ENCODE results near the gene KLF14.

KLF14 gene

DNA sequence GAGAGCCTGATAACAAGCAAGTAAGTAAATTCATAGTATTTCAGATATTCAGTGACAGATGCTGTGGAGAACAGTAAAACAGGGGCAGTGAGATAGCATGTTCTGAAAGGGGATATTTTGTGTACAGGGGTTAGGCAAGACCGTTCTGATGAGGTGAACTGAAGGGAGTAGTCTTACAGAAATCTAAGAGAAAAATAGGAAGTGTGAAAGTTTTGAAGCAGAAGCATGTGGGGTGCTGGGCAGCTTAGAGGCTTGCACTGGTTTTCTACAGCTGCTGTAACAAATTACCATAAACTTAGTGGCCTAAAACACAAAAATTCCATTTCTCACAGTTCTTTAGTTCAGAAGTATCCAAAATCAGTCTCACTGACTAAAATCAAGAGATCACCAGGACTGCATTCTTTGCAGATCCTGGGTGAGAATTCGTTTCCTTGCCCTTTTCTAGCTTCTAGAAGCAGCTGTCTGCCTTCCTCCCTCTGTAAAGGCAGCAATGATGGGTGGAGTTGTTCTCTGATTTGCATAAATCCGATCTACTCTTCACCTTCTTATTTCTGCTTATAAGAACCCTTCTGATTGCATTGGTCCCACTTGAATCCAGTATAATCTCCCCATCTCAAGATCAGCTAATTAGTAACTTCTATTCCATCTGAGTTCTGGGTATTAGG lies 7.5 kb upstream of the KLF14 start:
- Histone ChIP-seq H3K36me3 (ENCODE audit: control insufficient read depth, insufficient read depth, low read length) (no peaks in the 10 kb centered on the region), H3K4me1 (ENCODE audit: control insufficient read depth, insufficient read depth, low read length) (0 out of 2 replicates have a peak, but pooled peaks cover 4% of the 10 kb centered on the region), H3K9me3 (ENCODE audit: control insufficient read depth, insufficient read depth, low read length) (no peaks in the 10 kb centered on the region), H3K27me3 (ENCODE audit: control insufficient read depth, insufficient read depth, low read length) (peaks cover 40% of the 10 kb centered on the region), H3K4me3 (ENCODE audit: low read depth, low read length) (no peak overlapping the region), H3K9ac (ENCODE audit: low read depth, low read length) (no peak overlapping the region), H3K27ac (ENCODE audit: low read depth, low read length) (no peak overlapping the region)

DNA sequence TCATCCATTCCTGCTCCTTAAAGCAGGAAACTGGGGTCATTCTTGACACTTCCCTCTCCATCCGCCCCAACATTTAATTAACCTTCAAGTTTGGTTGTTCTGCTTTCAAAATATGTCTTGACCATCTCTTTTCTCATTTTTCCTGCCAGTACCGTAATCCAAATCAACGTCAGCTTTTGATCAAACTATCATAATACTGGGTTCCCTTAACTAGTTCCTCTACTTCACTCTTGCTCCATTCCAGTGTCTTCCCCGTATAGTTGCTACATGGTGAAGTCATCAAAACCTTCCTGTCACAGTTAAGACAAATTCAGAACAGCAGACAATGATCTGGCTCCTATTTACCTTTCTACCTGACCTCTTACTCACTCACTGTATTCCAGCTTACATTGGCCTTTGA lies 6.6 kb upstream of the KLF14 start:
- Histone ChIP-seq H3K4me3 (ENCODE audit: low read depth, low read length) (no peak overlapping the region), H3K27ac (ENCODE audit: low read depth, low read length) (no peak overlapping the region), H3K4me1 (ENCODE audit: control insufficient read depth, insufficient read depth, low read length) (0 out of 2 replicates have a peak, but pooled peaks cover 4% of the 10 kb centered on the region), H3K9ac (ENCODE audit: low read depth, low read length) (no peak overlapping the region), H3K36me3 (ENCODE audit: control insufficient read depth, insufficient read depth, low read length) (no peaks in the 10 kb centered on the region), H3K9me3 (ENCODE audit: control insufficient read depth, insufficient read depth, low read length) (no peaks in the 10 kb centered on the region), H3K27me3 (ENCODE audit: control insufficient read depth, insufficient read depth, low read length) (peaks cover 48% of the 10 kb centered on the region)

DNA sequence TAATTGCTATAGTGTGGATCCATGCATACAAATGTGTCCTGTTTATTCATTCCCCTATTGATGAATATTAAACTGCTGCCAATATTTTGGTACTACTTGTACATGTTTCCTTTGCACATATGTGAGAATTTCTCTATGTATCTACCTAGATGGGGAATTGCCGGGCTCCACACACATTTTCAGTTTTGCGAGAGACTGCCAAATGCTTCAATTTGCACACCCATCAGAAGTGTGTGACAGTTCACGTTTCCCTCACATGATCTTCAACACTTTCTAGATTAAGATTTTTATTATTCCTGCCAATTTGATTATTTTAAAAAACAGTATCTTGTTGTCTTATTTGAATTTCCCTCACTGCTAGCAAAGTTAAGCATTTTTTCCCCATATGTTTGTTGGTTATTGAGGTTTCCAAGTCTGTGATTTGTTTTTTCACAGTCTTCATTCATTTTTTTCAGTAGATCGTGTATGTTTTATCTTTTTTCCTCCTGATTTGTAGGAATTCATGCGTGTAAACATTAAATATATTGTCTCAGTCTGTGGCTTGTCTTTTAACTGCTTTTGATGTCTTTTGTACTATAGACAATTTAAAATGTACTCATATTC lies 2.4 kb upstream of the KLF14 start:
- Histone ChIP-seq H3K9me3 (ENCODE audit: control insufficient read depth, insufficient read depth, low read length) (no peaks in the 10 kb centered on the region), H3K27ac (ENCODE audit: low read depth, low read length) (no peak overlapping the region), H3K9ac (ENCODE audit: low read depth, low read length) (no peak overlapping the region), H3K4me3 (ENCODE audit: low read depth, low read length) (no peak overlapping the region), H3K27me3 (ENCODE audit: control insufficient read depth, insufficient read depth, low read length) (peaks cover 90% of the 10 kb centered on the region), H3K36me3 (ENCODE audit: control insufficient read depth, insufficient read depth, low read length) (no peaks in the 10 kb centered on the region), H3K4me1 (ENCODE audit: control insufficient read depth, insufficient read depth, low read length) (0 out of 2 replicates have a peak, but pooled peaks cover 8% of the 10 kb centered on the region)

DNA sequence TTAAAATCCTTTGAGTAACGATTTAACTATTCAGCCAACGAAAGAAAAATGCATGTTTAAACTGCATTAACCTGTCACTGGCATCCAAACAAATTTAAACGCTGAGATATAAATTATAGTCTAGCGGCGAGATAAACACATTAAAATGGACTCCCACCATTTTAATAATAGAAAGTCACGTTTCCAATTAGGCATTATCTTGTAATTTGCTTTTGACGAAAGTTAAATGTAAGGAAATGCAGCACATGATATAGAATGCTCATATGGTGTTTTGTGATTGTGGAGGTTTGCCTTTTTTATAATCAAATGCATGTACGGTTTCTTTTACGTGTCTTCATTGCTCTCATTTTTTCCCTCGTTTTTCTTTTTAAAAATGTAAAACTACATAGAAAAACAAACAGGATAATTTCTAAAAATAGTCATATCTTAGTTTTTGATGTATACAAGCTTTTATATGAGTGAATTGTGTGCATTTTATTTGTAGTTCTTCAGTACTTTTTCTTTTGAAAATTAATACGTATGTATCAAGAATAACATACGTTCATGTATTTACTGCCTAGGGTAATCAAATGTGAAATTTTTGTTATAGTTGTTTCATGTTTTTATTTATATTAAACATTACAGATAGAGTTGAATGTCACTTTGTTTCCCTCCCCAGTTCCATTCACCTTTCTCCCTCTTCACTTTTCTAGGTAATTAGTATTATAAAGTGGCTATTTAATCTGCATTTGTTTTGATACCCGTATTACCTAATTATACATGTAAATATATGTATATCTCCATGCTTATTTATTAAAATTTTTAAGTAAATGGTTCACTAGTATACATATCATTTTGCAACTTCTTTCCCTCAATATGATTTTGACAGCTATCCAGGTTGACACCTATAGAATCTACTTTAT lies 1.1 kb upstream of the KLF14 start:
- Histone ChIP-seq H3K9ac (ENCODE audit: low read depth, low read length) (no peak overlapping the region), H3K36me3 (ENCODE audit: control insufficient read depth, insufficient read depth, low read length) (no peaks in the 10 kb centered on the region), H3K4me3 (ENCODE audit: low read depth, low read length) (peak overlapping the region; percentile 62), H3K9me3 (ENCODE audit: control insufficient read depth, insufficient read depth, low read length) (no peaks in the 10 kb centered on the region), H3K4me1 (ENCODE audit: control insufficient read depth, insufficient read depth, low read length) (0 out of 2 replicates have a peak, but pooled peaks cover 4% of the 10 kb centered on the region), H3K27ac (ENCODE audit: low read depth, low read length) (no peak overlapping the region), H3K27me3 (ENCODE audit: control insufficient read depth, insufficient read depth, low read length) (peaks cover 92% of the 10 kb centered on the region)

DNA sequence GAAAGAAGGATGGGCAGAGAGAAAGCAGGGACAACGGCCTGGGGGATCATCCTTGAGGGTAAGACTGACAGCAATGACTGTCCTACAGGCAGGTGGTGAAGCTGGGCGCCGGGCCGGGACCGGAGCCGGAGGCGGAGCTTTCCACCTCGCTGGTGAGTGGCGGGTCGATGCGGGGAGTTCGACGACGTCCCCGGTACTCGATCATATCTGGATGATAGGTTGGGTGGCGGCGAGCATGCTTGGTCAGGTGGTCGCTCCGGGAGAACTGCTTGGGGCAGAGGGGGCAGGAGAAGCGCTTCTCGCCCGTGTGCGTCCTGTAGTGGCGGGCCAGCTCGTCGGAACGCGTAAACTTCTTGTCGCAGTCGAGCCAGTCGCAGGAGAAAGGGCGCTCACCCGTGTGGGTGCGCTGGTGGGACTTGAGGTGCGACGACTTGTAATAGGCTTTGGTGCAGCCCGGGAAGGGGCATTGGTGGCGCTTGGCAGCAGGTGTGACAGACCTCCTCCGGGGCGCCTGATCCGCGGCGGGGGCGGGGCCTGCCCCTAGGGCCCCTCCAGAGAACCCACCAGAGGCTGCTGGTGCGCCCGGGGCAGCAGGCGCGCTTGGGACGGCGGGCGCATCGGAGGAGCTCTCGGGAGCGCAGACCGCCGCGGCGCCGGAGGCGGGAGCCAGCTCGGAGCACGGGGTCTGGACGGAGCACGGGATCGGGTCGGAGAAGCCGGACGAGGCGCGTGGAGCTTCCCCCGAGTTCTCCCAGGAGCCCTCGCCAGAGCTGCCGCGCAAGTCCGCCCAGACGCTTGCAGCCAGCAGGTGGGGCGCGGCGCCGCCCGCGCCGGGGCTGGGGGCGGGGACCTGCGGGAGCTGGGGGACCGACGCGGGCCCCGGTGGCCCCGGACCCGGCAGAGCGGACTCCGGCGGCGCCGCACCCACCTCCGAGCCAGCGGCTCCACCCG lies 752 bp downstream of the KLF14 start:
- Histone ChIP-seq H3K9me3 (ENCODE audit: control insufficient read depth, insufficient read depth, low read length) (no peaks in the 10 kb centered on the region), H3K4me1 (ENCODE audit: control insufficient read depth, insufficient read depth, low read length) (0 out of 2 replicates have a peak, but pooled peaks cover 4% of the 10 kb centered on the region), H3K4me3 (ENCODE audit: low read depth, low read length) (peak overlapping the region; percentile 62), H3K27ac (ENCODE audit: low read depth, low read length) (no peak overlapping the region), H3K36me3 (ENCODE audit: control insufficient read depth, insufficient read depth, low read length) (no peaks in the 10 kb centered on the region), H3K27me3 (ENCODE audit: control insufficient read depth, insufficient read depth, low read length) (peaks cover 92% of the 10 kb centered on the region), H3K9ac (ENCODE audit: low read depth, low read length) (no peak overlapping the region)

DNA sequence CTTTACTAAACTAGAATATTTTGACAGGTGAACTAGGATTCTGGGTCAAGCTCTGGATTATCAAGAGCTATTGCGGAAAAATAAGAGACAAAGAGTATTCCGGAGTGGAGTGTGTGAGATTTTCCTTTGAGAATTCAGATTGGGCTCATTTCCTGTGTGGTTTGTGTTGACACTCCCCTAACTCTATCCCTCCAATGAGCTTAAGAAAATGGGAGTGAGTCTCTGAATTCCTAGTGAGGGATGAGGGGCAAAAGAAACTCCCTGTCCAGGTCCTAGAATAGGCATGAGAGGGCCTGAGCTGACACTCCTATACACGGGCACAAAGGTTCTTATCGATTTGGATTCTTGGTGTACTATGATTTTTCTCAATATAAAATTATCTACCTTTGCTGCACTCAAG lies 10.2 kb downstream of the KLF14 start:
- no peaks in the 10 kb centered on the region for H3K9me3 ChIP-seq (ENCODE audit: control insufficient read depth, insufficient read depth, low read length)
- no peak overlapping the region for H3K27ac ChIP-seq (ENCODE audit: low read depth, low read length)
- no peaks in the 10 kb centered on the region for H3K36me3 ChIP-seq (ENCODE audit: control insufficient read depth, insufficient read depth, low read length)
- H3K9ac ChIP-seq (ENCODE audit: low read depth, low read length) = no peak overlapping the region
- H3K27me3 ChIP-seq (ENCODE audit: control insufficient read depth, insufficient read depth, low read length) = peaks cover 1% of the 10 kb centered on the region; the same call in 1 of the 2 replicates
- no peaks in the 10 kb centered on the region for H3K4me1 ChIP-seq (ENCODE audit: control insufficient read depth, insufficient read depth, low read length)
- no peak overlapping the region for H3K4me3 ChIP-seq (ENCODE audit: low read depth, low read length)

DNA sequence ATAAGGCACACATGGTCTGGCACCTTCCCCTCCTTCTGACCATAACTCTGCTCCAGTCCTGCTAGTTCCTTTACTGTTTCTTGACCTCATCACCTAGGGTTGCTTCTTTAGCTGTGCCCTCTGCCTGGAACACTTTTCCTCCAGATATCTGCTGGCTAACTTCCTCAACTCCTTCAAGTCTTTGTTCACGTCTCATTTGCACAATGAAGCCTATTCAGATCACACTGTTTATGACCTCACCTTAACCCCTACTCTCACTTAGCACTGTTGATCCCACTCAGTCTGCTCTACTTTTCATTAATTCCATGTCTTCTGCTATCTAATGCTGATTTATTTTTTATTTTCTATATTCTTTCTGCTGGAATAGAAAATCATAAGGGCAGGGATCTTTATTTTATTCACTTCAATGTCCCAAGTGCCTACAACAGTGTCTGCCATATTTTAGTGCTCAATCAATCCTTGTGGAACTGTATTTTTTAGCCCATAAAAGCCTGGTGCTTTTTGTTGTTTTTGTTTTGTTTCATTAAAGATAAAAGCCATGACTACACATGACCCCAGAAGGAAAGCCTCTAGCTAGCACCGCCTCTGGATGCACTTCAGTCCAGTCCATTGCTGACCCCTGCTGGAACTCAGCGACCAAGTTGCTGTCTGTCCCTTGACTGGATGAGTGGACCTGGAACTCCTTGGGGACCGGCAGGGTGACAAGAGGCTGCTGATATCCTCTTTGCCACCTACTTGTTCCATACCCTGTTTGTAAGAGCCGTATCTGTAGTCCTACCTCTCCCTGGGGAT lies 12.3 kb downstream of the KLF14 start:
- Histone ChIP-seq H3K36me3 (ENCODE audit: control insufficient read depth, insufficient read depth, low read length) (no peaks in the 10 kb centered on the region), H3K9me3 (ENCODE audit: control insufficient read depth, insufficient read depth, low read length) (no peaks in the 10 kb centered on the region), H3K27ac (ENCODE audit: low read depth, low read length) (no peak overlapping the region), H3K4me1 (ENCODE audit: control insufficient read depth, insufficient read depth, low read length) (no peaks in the 10 kb centered on the region), H3K4me3 (ENCODE audit: low read depth, low read length) (no peak overlapping the region), H3K9ac (ENCODE audit: low read depth, low read length) (no peak overlapping the region), H3K27me3 (ENCODE audit: control insufficient read depth, insufficient read depth, low read length) (no peaks in the 10 kb centered on the region)

DNA sequence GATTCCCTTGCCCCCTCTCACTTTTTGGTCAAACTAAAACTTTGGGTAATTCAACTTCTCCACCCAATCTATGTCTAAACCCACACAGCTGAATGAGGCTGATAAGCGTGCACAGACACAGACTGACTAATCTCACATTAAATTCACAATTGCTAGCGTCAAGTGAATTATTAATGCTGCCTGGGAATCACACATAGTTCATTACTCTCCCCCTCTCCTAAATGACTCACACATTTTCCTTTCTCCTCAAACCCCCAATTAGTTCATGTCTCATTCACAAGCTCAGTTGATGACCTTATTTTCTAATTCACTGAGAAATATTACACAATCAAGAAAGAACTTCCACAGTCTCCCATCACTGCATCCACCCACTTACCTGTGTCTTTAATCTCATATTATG lies 14.5 kb downstream of the KLF14 start:
- H3K27ac ChIP-seq (ENCODE audit: low read depth, low read length) = no peak overlapping the region
- H3K4me3 ChIP-seq (ENCODE audit: low read depth, low read length) = no peak overlapping the region
- no peaks in the 10 kb centered on the region for H3K27me3 ChIP-seq (ENCODE audit: control insufficient read depth, insufficient read depth, low read length)
- H3K36me3 ChIP-seq (ENCODE audit: control insufficient read depth, insufficient read depth, low read length) = no peaks in the 10 kb centered on the region
- H3K4me1 ChIP-seq (ENCODE audit: control insufficient read depth, insufficient read depth, low read length) = no peaks in the 10 kb centered on the region
- no peak overlapping the region for H3K9ac ChIP-seq (ENCODE audit: low read depth, low read length)
- no peaks in the 10 kb centered on the region for H3K9me3 ChIP-seq (ENCODE audit: control insufficient read depth, insufficient read depth, low read length)

DNA sequence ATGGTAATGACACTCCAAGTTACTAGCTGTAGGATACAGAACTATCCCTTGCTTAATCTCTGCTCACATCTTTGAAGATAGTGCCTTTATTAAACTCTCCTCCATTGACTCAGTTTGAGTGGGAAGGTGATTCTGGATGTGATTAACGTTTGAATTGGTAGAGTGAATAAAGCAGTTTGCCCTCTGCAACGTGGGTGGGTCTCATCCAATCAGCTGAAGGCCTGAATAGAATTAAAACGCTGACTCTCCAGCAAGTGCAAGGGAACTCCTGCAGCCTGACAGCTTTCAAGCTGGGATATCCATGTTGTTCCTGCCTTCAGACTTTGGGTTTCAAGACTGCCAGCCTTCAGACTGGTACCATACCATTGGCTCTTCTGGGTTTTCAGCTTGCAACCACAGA lies 21.6 kb downstream of the KLF14 start:
- no peaks in the 10 kb centered on the region for H3K9me3 ChIP-seq (ENCODE audit: control insufficient read depth, insufficient read depth, low read length)
- H3K4me3 ChIP-seq (ENCODE audit: low read depth, low read length) = no peak overlapping the region
- H3K9ac ChIP-seq (ENCODE audit: low read depth, low read length) = no peak overlapping the region
- no peak overlapping the region for H3K27ac ChIP-seq (ENCODE audit: low read depth, low read length)
- H3K4me1 ChIP-seq (ENCODE audit: control insufficient read depth, insufficient read depth, low read length) = no peaks in the 10 kb centered on the region
- H3K36me3 ChIP-seq (ENCODE audit: control insufficient read depth, insufficient read depth, low read length) = no peaks in the 10 kb centered on the region
- H3K27me3 ChIP-seq (ENCODE audit: control insufficient read depth, insufficient read depth, low read length) = no peaks in the 10 kb centered on the region

DNA sequence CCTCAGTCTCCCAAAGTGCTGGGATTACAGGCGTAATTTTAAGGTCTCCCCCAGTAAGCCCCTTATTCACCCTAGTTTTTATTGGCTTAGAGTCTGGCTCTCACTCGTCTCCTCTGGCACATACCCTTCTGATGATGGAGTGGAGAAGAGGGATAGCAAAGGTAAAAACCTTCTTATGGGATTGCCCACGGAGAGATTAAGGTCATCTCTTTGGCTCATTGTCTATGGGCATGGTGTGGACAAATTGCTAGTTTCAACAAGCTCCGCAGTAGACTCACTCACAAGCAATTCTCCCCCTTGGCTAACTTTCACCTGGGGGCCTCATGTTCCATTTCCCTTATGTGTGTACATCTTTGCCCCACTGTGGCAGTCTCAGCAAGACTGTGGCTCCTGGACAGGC lies 25.2 kb downstream of the KLF14 start:
- Histone ChIP-seq H3K4me3 (ENCODE audit: low read depth, low read length) (no peak overlapping the region), H3K4me1 (ENCODE audit: control insufficient read depth, insufficient read depth, low read length) (no peaks in the 10 kb centered on the region), H3K27me3 (ENCODE audit: control insufficient read depth, insufficient read depth, low read length) (no peaks in the 10 kb centered on the region), H3K27ac (ENCODE audit: low read depth, low read length) (no peak overlapping the region), H3K9me3 (ENCODE audit: control insufficient read depth, insufficient read depth, low read length) (no peaks in the 10 kb centered on the region), H3K9ac (ENCODE audit: low read depth, low read length) (no peak overlapping the region), H3K36me3 (ENCODE audit: control insufficient read depth, insufficient read depth, low read length) (no peaks in the 10 kb centered on the region)

All from HUES48 (cell line).